ENCODE results near the gene PNCK.

GRCh38 chrX:153688071-153688470 is 14.5 kb upstream of the PNCK start:
- TF ChIP-seq GATA2 (IDR thresholded peaks at IDR 0.05; ENCODE audit: low read depth, low read length): no peak
- TF ChIP-seq GATA3 (IDR thresholded peaks at IDR 0.05; ENCODE audit: low read depth, low read length): no peak

All from SH-SY5Y (cell line).